ENCODE results near the gene NRXN3.

NRXN3 gene

GRCh38 chr14:79419571-79420327 lies 1249.6 kb downstream of the NRXN3 start:
- DNase-seq (ENCODE audit: low spot score), result no peak

GRCh38 chr14:79420725-79421124 lies 1250.6 kb downstream of the NRXN3 start:
- no peak for DNase-seq (ENCODE audit: low spot score)

GRCh38 chr14:79421811-79422210 lies 1251.6 kb downstream of the NRXN3 start:
- DNase-seq (ENCODE audit: low spot score), result no peak

- DNase-seq (ENCODE audit: low spot score), result no peak
These were observed 1254.3 kb downstream of the NRXN3 start for GRCh38 chr14:79424462-79424861.

- DNase-seq (ENCODE audit: low spot score), result no peak
These were observed 1256.1 kb downstream of the NRXN3 start for GRCh38 chr14:79426103-79426755.

- no peak for DNase-seq (ENCODE audit: low spot score)
These were observed 1262.5 kb downstream of the NRXN3 start for GRCh38 chr14:79432640-79433039.

- no peak for DNase-seq (ENCODE audit: low spot score)
These were observed 1266.2 kb downstream of the NRXN3 start for GRCh38 chr14:79436335-79436734.

- DNase-seq (ENCODE audit: low spot score), result no peak
These were observed 1267.8 kb downstream of the NRXN3 start for GRCh38 chr14:79437951-79438350.

- no peak for DNase-seq (ENCODE audit: low spot score)
These were observed 1268.6 kb downstream of the NRXN3 start for GRCh38 chr14:79438696-79439342.

- no peak for DNase-seq (ENCODE audit: low spot score)
These were observed 1272.6 kb downstream of the NRXN3 start for GRCh38 chr14:79442786-79443185.

- no peak for DNase-seq (ENCODE audit: low spot score)
These were observed 1273.4 kb downstream of the NRXN3 start for GRCh38 chr14:79443602-79444001.

- no peak for DNase-seq (ENCODE audit: low spot score)
These were observed 1278.8 kb downstream of the NRXN3 start for GRCh38 chr14:79448960-79449359.

- no peak for DNase-seq (ENCODE audit: low spot score)
These were observed 1281.4 kb downstream of the NRXN3 start for GRCh38 chr14:79451601-79452000.

- DNase-seq (ENCODE audit: low spot score), result no peak
These were observed 1283.1 kb downstream of the NRXN3 start for GRCh38 chr14:79453276-79453675.

- DNase-seq (ENCODE audit: low spot score), result no peak
These were observed 1294.3 kb downstream of the NRXN3 start for GRCh38 chr14:79464468-79464867.

- no peak for DNase-seq (ENCODE audit: low spot score)
These were observed 1295.5 kb downstream of the NRXN3 start for GRCh38 chr14:79465651-79466050.

GRCh38 chr14:79466938-79467527 lies 1296.9 kb downstream of the NRXN3 start:
- DNase-seq (ENCODE audit: low spot score), result no peak

- no peak for DNase-seq (ENCODE audit: low spot score)
These were observed 1297.7 kb downstream of the NRXN3 start for GRCh38 chr14:79467835-79468234.

GRCh38 chr14:79468486-79468885 lies 1298.3 kb downstream of the NRXN3 start:
- DNase-seq (ENCODE audit: low spot score), result no peak

GRCh38 chr14:79473651-79474050 lies 1303.5 kb downstream of the NRXN3 start:
- DNase-seq (ENCODE audit: low spot score), result no peak

- DNase-seq (ENCODE audit: low spot score), result no peak
These were observed 1305.8 kb downstream of the NRXN3 start for GRCh38 chr14:79475887-79476532.

- DNase-seq (ENCODE audit: low spot score), result no peak
These were observed 1306.4 kb downstream of the NRXN3 start for GRCh38 chr14:79476552-79476951.

Measured in germinal center (tissue), 1 donor.